CD4-positive, CD25-positive, alpha-beta regulatory T cell (primary cell): ENCODE measurements around the gene ABT1. TPM values are rescaled to one million over a fixed set of nuclear protein-coding genes. Genes with fewer than 3 reads are reported as not detected.

ENCODE experiments used
- ATAC-seq, 2 donors: fragments of 150-1000 bp; cut with Tn5 transposase; one replicate each; pipeline ENCODE4 v1.10.0; 2021; ENCODE audit warnings: low read depth in 2 of 2, moderate number of reproducible peaks in 2 of 2, moderate library complexity in 1 of 2
- DNase-seq, 3 donors: peaks; one replicate each; pipeline versions ENCODE4 v3.0.0 to v3.0.0-alpha.2; 2012 to 2022; ENCODE audit warnings: mixed read lengths in 1 of 3
- H3K27ac ChIP-seq: one replicate; pipeline ENCODE4 v1.7.0; 2013; ENCODE audit warnings: mild to moderate bottlenecking, low read length; ENCODE audit not compliant: insufficient read depth, poor library complexity, severe bottlenecking
- H3K27me3 ChIP-seq: one replicate; pipeline ENCODE4 v1.7.0; 2013; ENCODE audit warnings: low read length; ENCODE audit not compliant: control insufficient read depth, insufficient read depth
- H3K36me3 ChIP-seq: one replicate; pipeline ENCODE4 v1.7.0; 2013; ENCODE audit warnings: mild to moderate bottlenecking, low read length, moderate library complexity; ENCODE audit not compliant: control insufficient read depth, insufficient read depth
- H3K4me1 ChIP-seq: 2 replicates; pipeline ENCODE4 v1.7.0; 2013; ENCODE audit warnings: mild to moderate bottlenecking, low read length; ENCODE audit not compliant: insufficient read depth, control insufficient read depth, poor library complexity, severe bottlenecking
- H3K4me3 ChIP-seq: one replicate; pipeline ENCODE4 v1.7.0; 2013; ENCODE audit warnings: low read depth, mild to moderate bottlenecking, low read length, moderate library complexity
- H3K9me3 ChIP-seq, 2 experiments: 1 replicate in 1 of 2; 2 replicates in 1 of 2; pipeline ENCODE4 v1.7.0; 2013; ENCODE audit warnings: low read length in 2 of 2, mild to moderate bottlenecking in 1 of 2, moderate library complexity in 1 of 2; ENCODE audit not compliant: control insufficient read depth in 2 of 2
- H3K27ac Mint-ChIP-seq, 3 donors: one replicate each; pipeline ENCODE4 v1.8.0; 2020 to 2022; ENCODE audit warnings: mild to moderate bottlenecking in 3 of 3, mixed read lengths in 3 of 3, moderate library complexity in 2 of 3
- H3K27me3 Mint-ChIP-seq: one replicate; pipeline ENCODE4 v1.8.0; 2022; ENCODE audit warnings: mild to moderate bottlenecking, mixed read lengths
- H3K36me3 Mint-ChIP-seq: one replicate; pipeline ENCODE4 v1.8.0; 2020; ENCODE audit warnings: mixed read lengths
- H3K4me1 Mint-ChIP-seq, 4 donors: one replicate each; pipeline ENCODE4 v1.8.0; 2020 to 2022; ENCODE audit warnings: mixed read lengths in 4 of 4, mild to moderate bottlenecking in 1 of 4
- H3K4me3 Mint-ChIP-seq, 4 donors: one replicate each; pipeline ENCODE4 v1.8.0; 2020 to 2022; ENCODE audit warnings: mild to moderate bottlenecking in 4 of 4, mixed read lengths in 4 of 4, moderate library complexity in 3 of 4
- H3K9me3 Mint-ChIP-seq, 7 donors: one replicate each; pipeline ENCODE4 v1.8.0; 2020 to 2022; ENCODE audit warnings: mixed read lengths in 7 of 7, mild to moderate bottlenecking in 3 of 7, moderate library complexity in 2 of 7
- polyA plus RNA-seq, 4 donors: library from polyadenylated mRNA; unstranded; fragments of 300-500 nt; fragmentation: Illumina TruSeq; gene quantifications; one replicate each; pipeline ENCODE4 v1.2.3, GENCODE V29; 2021
- total RNA-seq: library from RNA; stranded (reverse); gene quantifications from one replicate; pipeline ENCODE4 v1.2.3, GENCODE V29; 2022

Gene ABT1
- total and polyA plus RNA-seq, 5 donors from 2014 or later: 29.4 to 64.0 (median 57.5) TPM

DNA sequence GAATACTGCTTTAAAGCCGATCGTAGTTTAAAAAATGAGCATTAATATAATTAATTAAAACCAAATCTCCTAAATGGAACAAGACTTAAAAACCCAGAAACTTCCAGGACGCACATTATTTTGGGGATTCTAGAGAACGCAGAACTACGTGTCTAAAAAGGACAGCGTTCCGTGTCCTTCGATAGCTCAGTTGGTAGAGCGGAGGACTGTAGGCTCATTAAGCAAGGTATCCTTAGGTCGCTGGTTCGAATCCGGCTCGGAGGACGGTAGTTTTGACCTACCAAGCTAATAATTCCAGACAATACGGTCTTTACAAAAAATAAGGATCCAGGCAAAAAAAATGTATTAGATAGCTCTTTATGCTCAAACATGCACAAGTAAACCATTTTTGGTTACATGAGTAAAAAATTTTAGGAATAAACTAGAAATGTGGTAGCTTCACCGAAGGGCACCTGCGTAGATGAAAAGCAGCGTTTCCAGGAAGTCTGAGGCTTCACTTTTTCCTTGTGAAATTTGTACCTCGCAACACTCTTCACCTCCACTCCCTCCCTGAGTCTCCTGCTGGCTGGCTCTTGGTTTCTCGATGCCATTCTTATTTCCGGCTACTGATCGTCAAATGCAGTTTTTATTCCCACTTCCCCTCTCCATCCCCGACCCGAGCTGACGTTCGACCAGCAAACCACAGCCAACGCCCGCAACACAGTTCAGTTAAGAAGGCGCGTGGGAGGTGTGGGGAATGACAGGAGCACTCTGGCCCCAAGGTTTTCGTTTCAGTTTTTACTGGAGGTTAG lies 19.6 kb upstream of the ABT1 start:
- Histone ChIP-seq H3K27me3 (peaks cover 12% of the 10 kb centered on the region), H3K4me1 (peaks cover 16% of the 10 kb centered on the region), H3K4me3 (peak overlapping the region; percentile 66), H3K27ac (no peak overlapping the region), H3K9me3 (peaks cover 4 to 6% of the 10 kb centered on the region in 2 experiments), H3K36me3 (no peaks in the 10 kb centered on the region)
- DNase-seq: peak; percentile 32 to 59 (median 51)
- Mint-ChIP-seq H3K36me3 (no peaks in the 10 kb centered on the region), H3K27me3 (peaks cover 71% of the 10 kb centered on the region), H3K9me3 (peaks cover 0 to 17% (median 6%) of the 10 kb centered on the region in 7 donors), H3K27ac (peak overlapping the region; percentile 52 to 93 (median 74)), H3K4me1 (peaks cover 15 to 33% (median 23%) of the 10 kb centered on the region in 4 donors), H3K4me3 (peak overlapping the region; percentile 50 to 85 (median 78))
- ATAC-seq: no peak

DNA sequence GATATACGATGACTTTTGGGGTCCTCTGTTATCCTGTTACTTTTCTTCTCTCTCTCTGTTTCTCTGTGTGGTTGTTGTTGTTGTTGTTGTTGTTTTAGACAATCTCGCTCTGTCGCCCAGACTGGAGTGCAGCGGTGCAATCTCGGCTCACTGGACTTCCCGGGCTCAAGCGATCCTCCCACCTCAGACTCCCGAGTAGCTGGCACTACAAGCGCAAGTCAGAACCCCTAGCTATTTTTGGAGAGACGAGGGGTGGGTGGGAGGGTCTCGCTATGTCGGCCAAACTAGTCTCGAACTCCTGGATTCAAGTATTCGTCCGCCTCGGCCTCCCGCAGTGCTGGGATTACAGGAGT lies 19.1 kb upstream of the ABT1 start:
- ATAC-seq: no peak
- Mint-ChIP-seq H3K4me3 (peak overlapping the region in 2 of 4 donors; percentile 79 to 85), H3K36me3 (no peaks in the 10 kb centered on the region), H3K27me3 (peaks cover 73% of the 10 kb centered on the region), H3K27ac (peak overlapping the region in 1 of 3 donors; percentile 52), H3K9me3 (peaks cover 0 to 17% (median 6%) of the 10 kb centered on the region in 7 donors), H3K4me1 (peaks cover 14 to 27% (median 18%) of the 10 kb centered on the region in 4 donors)
- Histone ChIP-seq H3K4me3 (peak overlapping the region; percentile 66), H3K27ac (no peak overlapping the region), H3K4me1 (peaks cover 11% of the 10 kb centered on the region), H3K9me3 (peaks cover 4 to 6% of the 10 kb centered on the region in 2 experiments), H3K27me3 (peaks cover 12% of the 10 kb centered on the region), H3K36me3 (no peaks in the 10 kb centered on the region)
- DNase-seq: no peak

DNA sequence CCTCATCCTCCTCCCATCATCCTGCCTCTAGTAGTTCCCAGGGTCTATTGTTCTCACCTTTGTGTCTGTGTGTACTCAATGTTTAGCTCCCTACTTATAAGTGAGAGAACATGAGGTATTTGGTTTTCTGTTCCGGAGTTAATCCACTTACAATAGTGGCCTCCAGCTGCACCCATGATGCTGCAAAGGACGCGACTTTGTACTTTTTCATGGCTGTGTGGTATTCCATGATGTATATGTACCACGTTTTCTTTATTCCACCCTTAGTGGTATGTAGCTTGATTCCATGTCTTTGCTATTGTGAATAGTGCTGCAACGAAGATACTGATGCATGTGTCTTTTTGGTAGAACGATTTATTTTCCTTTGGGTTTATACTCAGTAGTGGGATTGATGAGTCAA lies 18.5 kb upstream of the ABT1 start:
- Mint-ChIP-seq H3K4me1 (peaks cover 12 to 24% (median 16%) of the 10 kb centered on the region in 4 donors), H3K27ac (no peak overlapping the region), H3K4me3 (peak overlapping the region in 2 of 4 donors; percentile 11 to 49), H3K9me3 (peaks cover 0 to 17% (median 6%) of the 10 kb centered on the region in 7 donors), H3K36me3 (no peaks in the 10 kb centered on the region), H3K27me3 (peaks cover 73% of the 10 kb centered on the region)
- H3K9me3 ChIP-seq: peaks cover 4 to 6% of the 10 kb centered on the region in 2 experiments
- H3K27ac ChIP-seq: no peak overlapping the region
- no peaks in the 10 kb centered on the region for H3K36me3 ChIP-seq
- peaks cover 9% of the 10 kb centered on the region for H3K4me1 ChIP-seq
- peaks cover 17% of the 10 kb centered on the region for H3K27me3 ChIP-seq
- H3K4me3 ChIP-seq: no peak overlapping the region
- DNase-seq (no peak), ATAC-seq (no peak)

DNA sequence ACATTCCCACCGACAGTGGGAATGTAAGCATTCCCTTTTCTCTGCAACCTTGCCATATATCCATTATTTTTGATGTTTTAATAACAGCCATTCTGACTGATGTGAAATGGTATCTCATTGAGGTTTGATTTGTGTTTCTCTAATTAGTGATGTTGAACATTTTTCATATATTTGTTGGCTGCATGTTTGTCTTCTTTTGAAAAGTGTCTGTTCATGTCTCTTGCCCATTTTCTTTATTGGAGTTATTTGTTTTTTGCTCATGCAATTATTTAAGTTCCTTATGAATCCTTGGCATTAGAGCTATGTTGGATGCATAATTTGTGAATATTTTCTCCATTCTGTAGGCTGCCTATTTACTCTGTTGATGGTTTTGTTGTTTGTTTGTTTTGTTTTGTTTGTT lies 18.0 kb upstream of the ABT1 start:
- H3K36me3 Mint-ChIP-seq: no peaks in the 10 kb centered on the region
- H3K27ac Mint-ChIP-seq: no peak overlapping the region
- H3K27me3 Mint-ChIP-seq: peaks cover 72% of the 10 kb centered on the region
- H3K4me3 Mint-ChIP-seq: peak overlapping the region in 1 of 4 donors; percentile 49
- H3K9me3 ChIP-seq: peaks cover 4 to 6% of the 10 kb centered on the region in 2 experiments
- peaks cover 9% of the 10 kb centered on the region for H3K4me1 ChIP-seq
- ATAC-seq: no peak
- H3K4me3 ChIP-seq: no peak overlapping the region
- H3K27ac ChIP-seq: no peak overlapping the region
- peaks cover 12 to 24% (median 16%) of the 10 kb centered on the region in 4 donors for H3K4me1 Mint-ChIP-seq
- H3K9me3 Mint-ChIP-seq: peaks cover 0 to 17% (median 6%) of the 10 kb centered on the region in 7 donors
- no peak for DNase-seq
- peaks cover 21% of the 10 kb centered on the region for H3K27me3 ChIP-seq
- no peaks in the 10 kb centered on the region for H3K36me3 ChIP-seq

DNA sequence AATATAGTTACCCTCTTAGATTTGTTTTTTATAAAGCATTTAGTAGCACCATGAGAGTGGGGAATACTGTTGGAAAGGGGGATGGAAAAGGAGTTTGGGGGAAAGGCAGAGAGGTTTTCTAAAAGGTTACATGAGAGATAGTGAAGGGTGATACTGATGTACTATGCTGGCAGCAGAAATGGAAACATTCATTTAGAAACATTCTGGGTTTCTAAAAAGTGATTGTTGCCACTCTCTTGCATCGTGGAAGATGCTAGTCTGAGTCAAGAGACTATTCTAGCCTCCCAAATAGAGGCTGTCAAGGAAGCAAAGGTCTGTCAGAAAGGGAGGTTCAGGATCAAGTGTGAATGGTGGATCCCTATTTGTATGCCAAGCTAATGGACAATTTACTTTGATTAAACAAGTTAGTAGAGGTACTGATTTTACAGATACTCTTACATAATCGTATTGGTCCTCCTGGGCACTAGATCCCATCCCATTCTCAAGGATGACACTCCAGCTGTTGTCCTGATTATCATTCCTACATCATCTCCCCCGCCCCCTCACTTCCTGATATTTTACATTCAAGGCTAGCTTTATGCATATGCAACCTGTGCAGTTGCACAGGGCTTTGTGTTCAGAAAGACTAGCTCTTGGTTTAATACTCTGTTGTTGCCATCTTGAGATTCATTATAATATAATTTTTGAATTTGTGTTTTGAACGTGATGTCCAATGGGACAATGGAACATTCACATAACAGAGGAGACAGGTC lies 15.4 kb upstream of the ABT1 start:
- no peak overlapping the region for H3K4me3 ChIP-seq
- ATAC-seq: no peak
- peaks cover 9% of the 10 kb centered on the region for H3K4me1 ChIP-seq
- no peak overlapping the region for H3K27ac ChIP-seq
- peaks cover 0 to 17% (median 6%) of the 10 kb centered on the region in 7 donors for H3K9me3 Mint-ChIP-seq
- H3K36me3 ChIP-seq: no peaks in the 10 kb centered on the region
- H3K27ac Mint-ChIP-seq: no peak overlapping the region
- no peak overlapping the region for H3K4me3 Mint-ChIP-seq
- H3K36me3 Mint-ChIP-seq: no peaks in the 10 kb centered on the region
- peaks cover 10 to 18% (median 15%) of the 10 kb centered on the region in 4 donors for H3K4me1 Mint-ChIP-seq
- peaks cover 36% of the 10 kb centered on the region for H3K27me3 ChIP-seq
- H3K9me3 ChIP-seq: peaks cover 4 to 6% of the 10 kb centered on the region in 2 experiments
- DNase-seq: no peak
- H3K27me3 Mint-ChIP-seq: peaks cover 60% of the 10 kb centered on the region

DNA sequence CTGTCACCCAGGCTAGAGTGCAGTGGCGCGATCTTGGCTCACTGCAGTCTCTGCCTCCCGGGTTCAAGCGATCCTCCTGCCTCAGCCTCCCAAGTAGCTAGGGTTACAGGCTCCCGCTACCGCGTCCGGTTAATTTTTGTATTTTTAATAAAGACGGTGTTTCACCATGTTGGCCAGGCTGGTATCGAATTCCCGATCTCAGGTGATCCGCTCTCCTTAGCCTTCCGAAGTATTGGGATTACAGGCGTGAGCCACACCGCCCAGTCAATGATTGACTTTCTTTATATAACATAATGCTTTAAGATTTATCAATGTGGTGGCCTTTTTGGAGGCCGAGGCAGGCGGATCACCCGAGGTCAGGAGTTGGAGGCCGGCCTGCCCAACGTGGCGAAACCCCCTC lies 7.8 kb upstream of the ABT1 start:
- H3K27ac Mint-ChIP-seq: no peak overlapping the region
- H3K9me3 ChIP-seq: no peaks in the 10 kb centered on the region
- no peak overlapping the region for H3K27ac ChIP-seq
- peaks cover 49% of the 10 kb centered on the region for H3K27me3 Mint-ChIP-seq
- peaks cover 40% of the 10 kb centered on the region for H3K27me3 ChIP-seq
- no peak overlapping the region for H3K4me3 Mint-ChIP-seq
- no peaks in the 10 kb centered on the region for H3K36me3 Mint-ChIP-seq
- H3K4me1 ChIP-seq: no peaks in the 10 kb centered on the region
- ATAC-seq: no peak
- DNase-seq: no peak
- no peaks in the 10 kb centered on the region for H3K36me3 ChIP-seq
- no peaks in the 10 kb centered on the region for H3K4me1 Mint-ChIP-seq
- H3K4me3 ChIP-seq: no peak overlapping the region
- no peaks in the 10 kb centered on the region for H3K9me3 Mint-ChIP-seq

DNA sequence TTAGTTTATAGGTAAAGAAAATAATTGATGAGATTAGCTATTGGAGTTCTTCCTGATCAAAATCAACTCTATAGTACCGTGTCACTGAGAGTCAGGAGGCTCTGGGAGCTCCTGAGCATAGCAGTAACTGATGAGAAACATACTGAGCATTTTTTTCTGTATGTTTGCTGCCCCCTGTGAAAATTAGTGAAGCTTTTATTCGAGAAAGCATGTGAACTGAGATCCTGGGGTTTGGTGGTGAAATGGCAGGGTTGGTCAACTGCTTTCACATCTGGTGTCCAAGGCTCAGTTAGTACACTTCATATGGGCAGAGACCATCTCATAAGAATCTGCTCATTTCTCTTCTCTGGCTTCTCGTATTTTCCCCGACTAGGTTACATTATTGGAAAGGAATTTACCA lies 4.1 kb upstream of the ABT1 start:
- peak in 1 of 3 donors; percentile 30 for DNase-seq
- peaks cover 37% of the 10 kb centered on the region for H3K27me3 Mint-ChIP-seq
- no peak overlapping the region for H3K27ac ChIP-seq
- H3K4me3 ChIP-seq: no peak overlapping the region
- H3K4me1 Mint-ChIP-seq: peaks cover 0 to 4% (median 0%) of the 10 kb centered on the region in 4 donors
- H3K9me3 Mint-ChIP-seq: no peaks in the 10 kb centered on the region
- no peaks in the 10 kb centered on the region for H3K9me3 ChIP-seq
- no peaks in the 10 kb centered on the region for H3K36me3 ChIP-seq
- no peak overlapping the region for H3K27ac Mint-ChIP-seq
- ATAC-seq: no peak
- H3K36me3 Mint-ChIP-seq: no peaks in the 10 kb centered on the region
- no peak overlapping the region for H3K4me3 Mint-ChIP-seq
- H3K4me1 ChIP-seq: peaks cover 17% of the 10 kb centered on the region
- peaks cover 33% of the 10 kb centered on the region for H3K27me3 ChIP-seq
